Measurements from ENCODE around the gene ZMIZ1. TPM values are rescaled to one million over a fixed set of nuclear protein-coding genes. Genes with fewer than 3 reads are reported as not detected.
A peak's percentile ranks its signal among the peaks of the same experiment; 100 is the strongest.

The ZMIZ1 gene
- polyA plus RNA-seq, 3 donors: 3.3 to 64.6 (median 8.9) TPM

DNA sequence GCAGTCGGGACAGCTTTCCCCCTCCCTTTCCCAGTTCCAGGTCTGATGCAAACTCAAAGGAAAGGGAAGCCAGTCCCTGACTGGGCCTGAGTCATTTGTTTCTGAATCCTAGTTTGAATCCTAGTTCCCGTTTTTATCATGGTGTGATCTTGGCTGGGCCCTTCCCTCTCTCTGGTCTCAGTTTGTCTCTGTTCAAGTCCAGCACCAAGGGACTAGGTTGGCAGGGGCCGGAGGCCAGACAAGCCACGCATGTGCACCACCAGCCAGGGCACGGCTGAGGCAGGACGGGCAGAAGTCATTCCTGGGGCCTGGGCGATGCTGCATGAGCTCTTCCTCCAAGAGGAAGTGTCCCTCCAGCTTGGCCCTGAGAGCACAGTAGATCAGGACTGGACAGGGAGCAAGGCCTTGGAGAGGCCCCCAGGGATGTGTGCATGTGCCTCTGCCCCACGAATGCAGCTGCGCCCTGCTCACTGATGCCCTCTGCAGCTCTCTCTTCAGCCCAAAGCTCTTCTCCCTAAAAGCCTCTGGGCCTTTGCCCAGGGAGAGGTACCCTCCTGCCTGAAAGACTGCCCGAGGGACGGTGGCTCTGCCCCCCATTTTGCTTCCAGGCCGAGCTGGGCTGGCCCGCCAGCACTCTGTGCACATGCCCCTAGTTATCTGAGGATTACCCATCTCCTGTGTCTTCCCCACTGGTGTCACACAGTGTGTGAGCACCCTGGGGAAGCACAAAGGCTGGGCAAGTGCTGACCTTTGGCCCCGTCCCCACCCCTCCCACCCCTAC lies 86.7 kb downstream of the ZMIZ1 start:
- peak; percentile 61 to 85 (median 77) for DNase-seq
- Histone ChIP-seq H3K4me1 (ENCODE audit: control insufficient read depth in 1 of 2, insufficient read depth in 2 of 2, low read length in 2 of 2) (peaks cover 44 to 58% of the 10 kb centered on the region in 2 donors), H4K20me1 (ENCODE audit: insufficient read depth, low read length) (peaks cover 94% of the 10 kb centered on the region), H3K9ac (ENCODE audit: insufficient read depth, low read length, poor library complexity, severe bottlenecking) (no peak overlapping the region), H3K4me3 (replicated peaks in 1 of 3; ENCODE audit: low read depth in 2 of 3, low read length in 3 of 3) (peak overlapping the region in 1 of 3 experiments; percentile 9), H2AFZ (ENCODE audit: insufficient read depth, low read depth, low read length, poor library complexity, severe bottlenecking) (no peak overlapping the region), H3K4me2 (replicated peaks; ENCODE audit: extremely low read depth, low read length, poor library complexity, severe bottlenecking) (peak overlapping the region; percentile 44), H3K36me3 (replicated peaks in 1 of 2; ENCODE audit: control insufficient read depth in 1 of 2, insufficient read depth in 2 of 2, low read length in 2 of 2) (peaks cover 2 to 44% of the 10 kb centered on the region in 2 donors), H3K79me2 (ENCODE audit: insufficient read depth, low read length) (peaks cover 84% of the 10 kb centered on the region), H3K27ac (ENCODE audit: low read depth in 1 of 2, low read length in 2 of 2) (peak overlapping the region; percentile 18 to 95), H3K9me3 (replicated peaks in 1 of 2; ENCODE audit: control insufficient read depth in 1 of 2, insufficient read depth in 1 of 2, low read length in 2 of 2) (no peaks in the 10 kb centered on the region), H3K27me3 (ENCODE audit: control insufficient read depth in 2 of 2, insufficient read depth in 2 of 2, low read length in 2 of 2) (no peaks in the 10 kb centered on the region)
- Mint-ChIP-seq H3K4me3 (peak overlapping the region in 1 of 2 donors; percentile 75), H3K27me3 (ENCODE audit: low read depth in 3 of 3) (peaks cover 0 to 3% (median 2%) of the 10 kb centered on the region in 3 donors), H3K27ac (peak overlapping the region; percentile 76 to 91 (median 86)), H3K4me1 (peaks cover 53% of the 10 kb centered on the region), H3K9me3 (no peaks in the 10 kb centered on the region), H3K36me3 (peaks cover 16 to 40% of the 10 kb centered on the region in 2 donors)
- TF ChIP-seq, protein P1, sequence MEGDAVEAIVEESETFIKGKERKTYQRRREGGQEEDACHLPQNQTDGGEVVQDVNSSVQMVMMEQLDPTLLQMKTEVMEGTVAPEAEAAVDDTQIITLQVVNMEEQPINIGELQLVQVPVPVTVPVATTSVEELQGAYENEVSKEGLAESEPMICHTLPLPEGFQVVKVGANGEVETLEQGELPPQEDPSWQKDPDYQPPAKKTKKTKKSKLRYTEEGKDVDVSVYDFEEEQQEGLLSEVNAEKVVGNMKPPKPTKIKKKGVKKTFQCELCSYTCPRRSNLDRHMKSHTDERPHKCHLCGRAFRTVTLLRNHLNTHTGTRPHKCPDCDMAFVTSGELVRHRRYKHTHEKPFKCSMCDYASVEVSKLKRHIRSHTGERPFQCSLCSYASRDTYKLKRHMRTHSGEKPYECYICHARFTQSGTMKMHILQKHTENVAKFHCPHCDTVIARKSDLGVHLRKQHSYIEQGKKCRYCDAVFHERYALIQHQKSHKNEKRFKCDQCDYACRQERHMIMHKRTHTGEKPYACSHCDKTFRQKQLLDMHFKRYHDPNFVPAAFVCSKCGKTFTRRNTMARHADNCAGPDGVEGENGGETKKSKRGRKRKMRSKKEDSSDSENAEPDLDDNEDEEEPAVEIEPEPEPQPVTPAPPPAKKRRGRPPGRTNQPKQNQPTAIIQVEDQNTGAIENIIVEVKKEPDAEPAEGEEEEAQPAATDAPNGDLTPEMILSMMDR (IDR thresholded peaks at IDR 0.05): no peak
- intact Hi-C loops (cut with micrococcal nuclease): no loop called here
- 65% methylated on average over 12 of the region's 14 CpGs for WGBS (ENCODE audit: insufficient coverage)

DNA sequence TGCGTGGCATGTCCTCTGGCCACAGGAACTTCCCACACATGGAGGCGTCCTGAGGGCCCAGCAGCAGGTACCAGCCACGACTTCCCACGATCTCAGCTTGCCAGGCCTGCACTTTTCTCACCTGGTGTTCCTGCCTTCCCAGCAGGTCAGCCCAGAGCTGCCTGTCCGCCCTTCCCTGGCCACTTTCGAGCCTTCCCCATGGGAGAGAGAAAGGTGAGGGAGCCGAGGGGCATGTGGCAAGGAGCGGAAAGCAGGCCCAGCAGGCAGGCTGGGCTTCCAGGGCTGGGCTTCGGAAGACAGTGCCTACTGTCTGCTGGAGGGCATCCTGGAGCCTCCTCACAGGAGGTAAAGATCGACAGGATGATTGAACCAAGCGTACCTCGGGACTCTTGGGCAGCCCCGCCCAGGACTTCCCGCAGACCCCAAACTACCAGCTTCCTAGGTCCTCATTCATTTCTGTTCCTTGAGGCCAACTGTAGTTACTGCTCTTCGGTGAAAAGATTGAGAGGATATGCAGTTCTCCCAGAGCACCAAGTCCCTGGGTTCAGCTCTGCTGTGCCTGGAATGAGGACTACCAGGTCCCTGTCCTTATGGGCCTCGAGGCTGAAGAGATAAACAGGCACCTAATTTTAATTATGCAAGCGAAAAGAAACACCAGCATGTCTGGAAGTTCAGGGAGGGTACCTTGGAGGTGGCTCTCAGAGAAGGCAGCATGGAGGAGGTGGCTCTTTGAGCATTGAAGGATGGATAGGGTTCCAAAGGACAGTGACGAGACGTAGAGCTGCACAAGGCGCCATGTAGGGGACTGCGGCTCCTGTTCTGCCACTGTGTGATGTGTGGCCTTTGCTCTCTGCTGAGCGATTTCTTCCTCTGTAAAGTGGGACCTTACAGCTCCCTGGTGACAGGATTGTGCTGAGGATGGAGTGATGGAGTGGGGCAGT lies 87.8 kb downstream of the ZMIZ1 start:
- H3K27me3 ChIP-seq (ENCODE audit: control insufficient read depth in 2 of 2, insufficient read depth in 2 of 2, low read length in 2 of 2): no peaks in the 10 kb centered on the region
- H3K4me1 Mint-ChIP-seq: peaks cover 45% of the 10 kb centered on the region
- intact Hi-C loops (cut with micrococcal nuclease): no loop called here
- H3K9me3 ChIP-seq (replicated peaks in 1 of 2; ENCODE audit: control insufficient read depth in 1 of 2, insufficient read depth in 1 of 2, low read length in 2 of 2): no peaks in the 10 kb centered on the region
- no peak overlapping the region for H3K9ac ChIP-seq (ENCODE audit: insufficient read depth, low read length, poor library complexity, severe bottlenecking)
- no peak overlapping the region for H3K4me3 Mint-ChIP-seq
- no peak overlapping the region for H2AFZ ChIP-seq (ENCODE audit: insufficient read depth, low read depth, low read length, poor library complexity, severe bottlenecking)
- peaks cover 76% of the 10 kb centered on the region for H3K79me2 ChIP-seq (ENCODE audit: insufficient read depth, low read length)
- H3K36me3 Mint-ChIP-seq: peaks cover 22 to 46% of the 10 kb centered on the region in 2 donors
- TF ChIP-seq, protein P1 (IDR thresholded peaks at IDR 0.05): no peak
- no peak overlapping the region for H3K4me2 ChIP-seq (replicated peaks; ENCODE audit: extremely low read depth, low read length, poor library complexity, severe bottlenecking)
- peaks cover 0 to 3% (median 2%) of the 10 kb centered on the region in 3 donors for H3K27me3 Mint-ChIP-seq (ENCODE audit: low read depth in 3 of 3)
- peak overlapping the region in 3 of 7 donors; percentile 19 to 91 (median 47) for H3K27ac Mint-ChIP-seq
- DNase-seq: no peak
- H3K27ac ChIP-seq (ENCODE audit: low read depth in 1 of 2, low read length in 2 of 2): peak overlapping the region in 1 of 2 donors; percentile 26
- peaks cover 0 to 1% (median 0%) of the 10 kb centered on the region in 7 donors for H3K9me3 Mint-ChIP-seq
- peaks cover 4 to 56% of the 10 kb centered on the region in 2 donors for H3K36me3 ChIP-seq (replicated peaks in 1 of 2; ENCODE audit: control insufficient read depth in 1 of 2, insufficient read depth in 2 of 2, low read length in 2 of 2)
- 91% methylated on average over 17 of the region's 22 CpGs for WGBS (ENCODE audit: insufficient coverage)
- peaks cover 33 to 47% of the 10 kb centered on the region in 2 donors for H3K4me1 ChIP-seq (ENCODE audit: control insufficient read depth in 1 of 2, insufficient read depth in 2 of 2, low read length in 2 of 2)
- H3K4me3 ChIP-seq (replicated peaks in 1 of 3; ENCODE audit: low read depth in 2 of 3, low read length in 3 of 3): no peak overlapping the region
- peaks cover 96% of the 10 kb centered on the region for H4K20me1 ChIP-seq (ENCODE audit: insufficient read depth, low read length)
